ENCODE results near the gene DNAJC22. TPM values are rescaled to one million over a fixed set of nuclear protein-coding genes. Genes with fewer than 3 reads are reported as not detected.
A peak's percentile ranks its signal among the peaks of the same experiment; 100 is the strongest.

The DNAJC22 gene
- total and polyA plus RNA-seq, 2 donors (not counting 1 experiment from before 2014, with no cell fraction given) = not detected

DNA sequence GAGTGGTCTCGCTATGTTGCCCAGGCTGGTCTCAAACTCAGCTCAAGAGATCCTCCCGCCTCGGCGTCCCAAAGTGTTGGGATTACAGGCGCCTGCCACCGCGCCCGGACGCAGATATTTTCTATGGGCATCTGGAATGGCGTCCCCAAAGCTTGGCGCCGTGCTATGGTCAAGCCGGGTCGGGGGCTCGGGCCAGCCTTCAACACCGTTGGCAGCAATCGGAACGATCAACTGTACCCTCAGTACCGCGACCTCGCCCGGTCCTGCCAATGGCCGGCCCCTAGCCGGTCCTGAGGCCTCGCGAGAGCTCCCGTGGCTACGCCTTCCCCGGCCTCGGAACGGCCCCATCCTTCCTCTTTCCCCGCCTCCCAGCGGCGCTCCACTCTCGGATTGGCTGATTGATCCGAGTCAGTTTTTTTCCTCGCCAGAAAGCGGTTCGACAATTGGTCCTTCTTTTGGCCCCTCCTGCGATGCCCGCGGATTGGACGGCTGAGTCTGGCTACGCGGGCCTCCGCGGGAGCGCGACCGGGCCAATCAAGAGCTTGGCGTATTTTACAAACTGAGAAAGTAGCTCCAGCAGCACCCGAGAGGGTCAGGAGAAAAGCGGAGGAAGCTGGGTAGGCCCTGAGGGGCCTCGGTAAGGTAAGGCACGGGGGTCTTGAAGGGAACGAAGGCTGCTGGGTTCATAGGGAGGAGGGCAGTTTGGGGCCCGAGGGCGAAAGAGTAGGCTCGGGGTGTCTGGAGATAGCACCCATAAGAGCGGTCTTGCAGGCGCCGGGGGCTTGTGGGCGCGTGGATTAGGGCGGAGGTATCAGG is 23.8 kb upstream of the DNAJC22 start, which contains the start of gene TROAP:
TROAP (plus strand) TSS at position 548 of the 816 bp plus-strand sequence. CDS start 354 bp downstream, outside the sequence.
- DNase-seq (peak; percentile 98), ATAC-seq (ENCODE audit: low read depth) (peak; percentile 99)
- Mint-ChIP-seq H3K4me3 (peak within 1 kb of the TSS; percentile 99), H3K27me3 (no peaks in the 10 kb centered on the region), H3K9me3 (ENCODE audit: insufficient read depth) (no peaks in the 10 kb centered on the region), H3K4me1 (peaks cover 23% of the 10 kb centered on the region), H3K27ac (peak within 1 kb of the TSS; percentile 85)
- H3K4me1 ChIP-seq (ENCODE audit: control insufficient read depth in 2 of 2, insufficient read depth in 2 of 2, low read length in 2 of 2) = peaks cover 12 to 18% of the 10 kb centered on the region in 2 donors
- H3K27ac ChIP-seq (ENCODE audit: low read length in 2 of 2) = peak within 1 kb of the TSS; percentile 40 to 74
- no peaks in the 10 kb centered on the region for H3K27me3 ChIP-seq (replicated peaks in 1 of 4; ENCODE audit: control extremely low read depth in 1 of 4, control insufficient read depth in 3 of 4, insufficient read depth in 4 of 4, low read length in 3 of 4)
- ChIA-PET CTCF (interaction anchor here (0.5 to 3.5 kb wide), 12 partner anchors 9 to 191 kb away, joined by 3 to 20 read pairs (median 11); partner anchors contain the start of genes C1QL4, DNAJC22, PRPH and SPATS2), POLR2A (interaction anchor here (0.5 to 1.5 kb wide), 8 partner anchors 8 to 300 kb away, joined by 3 to 9 read pairs (median 4); partner anchors contain the start of genes DNAJC22, MCRS1 and PRPF40B)
- peak within 1 kb of the TSS; percentile 71 for H3K9ac ChIP-seq (ENCODE audit: low read length)
- H2AFZ ChIP-seq (ENCODE audit: insufficient read depth, low read depth, low read length, poor library complexity, severe bottlenecking) = peak within 1 kb of the TSS; percentile 98
- H4K20me1 ChIP-seq (ENCODE audit: control insufficient read depth, insufficient read depth, low read length, poor library complexity, severe bottlenecking) = no peaks in the 10 kb centered on the region
- peaks cover 0 to 3% (median 0%) of the 10 kb centered on the region in 3 donors for H3K9me3 ChIP-seq (ENCODE audit: control extremely low read depth in 1 of 3, control insufficient read depth in 2 of 3, insufficient read depth in 1 of 3, low read length in 2 of 3)
- H3K4me2 ChIP-seq (replicated peaks; ENCODE audit: low read depth, low read length, poor library complexity, severe bottlenecking) = peak within 1 kb of the TSS; percentile 95
- 2% methylated on average over 65 of the region's 65 CpGs for WGBS (ENCODE audit: insufficient coverage)
- no peak for TF ChIP-seq EZH2 (IDR thresholded peaks at IDR 0.05; ENCODE audit: borderline replicate concordance, insufficient read depth, low read depth, low read length, poor library complexity, severe bottlenecking)
- TF ChIP-seq, protein P1, sequence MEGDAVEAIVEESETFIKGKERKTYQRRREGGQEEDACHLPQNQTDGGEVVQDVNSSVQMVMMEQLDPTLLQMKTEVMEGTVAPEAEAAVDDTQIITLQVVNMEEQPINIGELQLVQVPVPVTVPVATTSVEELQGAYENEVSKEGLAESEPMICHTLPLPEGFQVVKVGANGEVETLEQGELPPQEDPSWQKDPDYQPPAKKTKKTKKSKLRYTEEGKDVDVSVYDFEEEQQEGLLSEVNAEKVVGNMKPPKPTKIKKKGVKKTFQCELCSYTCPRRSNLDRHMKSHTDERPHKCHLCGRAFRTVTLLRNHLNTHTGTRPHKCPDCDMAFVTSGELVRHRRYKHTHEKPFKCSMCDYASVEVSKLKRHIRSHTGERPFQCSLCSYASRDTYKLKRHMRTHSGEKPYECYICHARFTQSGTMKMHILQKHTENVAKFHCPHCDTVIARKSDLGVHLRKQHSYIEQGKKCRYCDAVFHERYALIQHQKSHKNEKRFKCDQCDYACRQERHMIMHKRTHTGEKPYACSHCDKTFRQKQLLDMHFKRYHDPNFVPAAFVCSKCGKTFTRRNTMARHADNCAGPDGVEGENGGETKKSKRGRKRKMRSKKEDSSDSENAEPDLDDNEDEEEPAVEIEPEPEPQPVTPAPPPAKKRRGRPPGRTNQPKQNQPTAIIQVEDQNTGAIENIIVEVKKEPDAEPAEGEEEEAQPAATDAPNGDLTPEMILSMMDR (IDR thresholded peaks at IDR 0.05) = no peak
- intact Hi-C loops (cut with micrococcal nuclease) = loop anchor here (1.0 to 2.0 kb wide), 5 partner anchors 14 to 470 kb away; partner anchors contain the start of genes C1QL4, DDX23, SPATS2 and TMBIM6
- peak within 1 kb of the TSS; percentile 66 to 85 (median 70) for H3K4me3 ChIP-seq (ENCODE audit: control extremely low read depth in 1 of 5, extremely low read depth in 1 of 5, insufficient read depth in 1 of 5, low read depth in 2 of 5, low read length in 4 of 5)
- H3K36me3 ChIP-seq (replicated peaks in 1 of 2; ENCODE audit: control extremely low read depth in 1 of 2, control insufficient read depth in 1 of 2, extremely low read depth in 1 of 2, insufficient read depth in 2 of 2, low read length in 1 of 2) = no peaks in the 10 kb centered on the region
- H3K79me2 ChIP-seq (ENCODE audit: control insufficient read depth, insufficient read depth, low read length) = peaks cover 6% of the 10 kb centered on the region

Measured in B cell (primary cell).